A673 (cell line): ENCODE measurements around the gene FOXN4.

Source experiments
- EZH2 ChIP-seq: fragments of 200-600 bp; sonication (generic); IDR thresholded peaks from 2 replicates; pipeline ENCODE4 v1.6.1; 2017; ENCODE audit warnings: borderline replicate concordance, low read depth, mild to moderate bottlenecking, mixed read lengths, antibody characterized with exemption, low read length; ENCODE audit not compliant: poor library complexity, severe bottlenecking
- TF ChIP-seq, protein P1 (sequence below): fragments of 300-800, 200-600 bp; sonication (generic); conservative IDR thresholded peaks from 2 replicates; pipeline ENCODE4 v1.5.1; 2017; ENCODE audit warnings: low read depth, mild to moderate bottlenecking, antibody characterized with exemption, low read length, moderate library complexity, mixed read lengths

DNA sequence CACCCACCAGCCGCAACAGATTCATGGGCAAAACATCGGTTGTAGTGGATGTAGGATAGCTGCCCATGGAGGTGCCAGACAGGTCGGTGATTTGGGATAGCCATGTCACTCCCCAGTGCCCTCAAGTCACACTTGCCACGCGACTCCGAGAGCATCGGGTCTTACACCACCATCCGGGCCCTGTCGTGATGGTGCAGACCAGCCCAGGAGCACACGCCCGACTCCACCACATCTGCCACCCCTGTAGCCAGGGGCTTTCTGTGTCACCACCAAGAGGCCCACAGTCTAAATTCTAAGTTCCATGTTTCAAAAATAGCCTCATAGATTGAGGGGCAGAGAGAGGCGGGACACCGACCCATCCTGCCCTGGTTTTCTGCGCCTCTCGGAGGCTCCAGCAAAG is 18.0 kb downstream of the FOXN4 start:
- TF ChIP-seq, protein P1, sequence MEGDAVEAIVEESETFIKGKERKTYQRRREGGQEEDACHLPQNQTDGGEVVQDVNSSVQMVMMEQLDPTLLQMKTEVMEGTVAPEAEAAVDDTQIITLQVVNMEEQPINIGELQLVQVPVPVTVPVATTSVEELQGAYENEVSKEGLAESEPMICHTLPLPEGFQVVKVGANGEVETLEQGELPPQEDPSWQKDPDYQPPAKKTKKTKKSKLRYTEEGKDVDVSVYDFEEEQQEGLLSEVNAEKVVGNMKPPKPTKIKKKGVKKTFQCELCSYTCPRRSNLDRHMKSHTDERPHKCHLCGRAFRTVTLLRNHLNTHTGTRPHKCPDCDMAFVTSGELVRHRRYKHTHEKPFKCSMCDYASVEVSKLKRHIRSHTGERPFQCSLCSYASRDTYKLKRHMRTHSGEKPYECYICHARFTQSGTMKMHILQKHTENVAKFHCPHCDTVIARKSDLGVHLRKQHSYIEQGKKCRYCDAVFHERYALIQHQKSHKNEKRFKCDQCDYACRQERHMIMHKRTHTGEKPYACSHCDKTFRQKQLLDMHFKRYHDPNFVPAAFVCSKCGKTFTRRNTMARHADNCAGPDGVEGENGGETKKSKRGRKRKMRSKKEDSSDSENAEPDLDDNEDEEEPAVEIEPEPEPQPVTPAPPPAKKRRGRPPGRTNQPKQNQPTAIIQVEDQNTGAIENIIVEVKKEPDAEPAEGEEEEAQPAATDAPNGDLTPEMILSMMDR: no peak
- no peak for TF ChIP-seq EZH2
